Mucosa of descending colon (tissue), 3 donors: ENCODE measurements around the gene RPTOR. TPM values are rescaled to one million over a fixed set of nuclear protein-coding genes. Genes with fewer than 3 reads are reported as not detected.

Source experiments
- ATAC-seq: fragments of 200-7000 bp; cut with Tn5 transposase; one replicate; pipeline ENCODE4 v1.9.1; 2020; ENCODE audit warnings: mild to moderate bottlenecking, moderate library complexity
- DNase-seq, 3 donors: peaks; one replicate each; pipeline ENCODE4 v3.0.0-alpha.2; 2020
- H3K36me3 ChIP-seq: fragments of 200-600 bp; one replicate; pipeline ENCODE4 v1.8.0; 2021; ENCODE audit warnings: low read depth, mild to moderate bottlenecking
- H3K4me1 ChIP-seq: fragments of 200-600 bp; one replicate; pipeline ENCODE4 v1.8.0; 2021; ENCODE audit warnings: low read depth, mild to moderate bottlenecking
- H3K4me3 ChIP-seq: fragments of 200-600 bp; one replicate; pipeline ENCODE4 v1.8.0; 2021; ENCODE audit warnings: mild to moderate bottlenecking
- H3K9me3 ChIP-seq: fragments of 200-600 bp; one replicate; pipeline ENCODE4 v1.8.0; 2021; ENCODE audit warnings: mild to moderate bottlenecking
- intact Hi-C, 2 donors: fragments of 100-400 bp; cut with DNase I in 1 of 2; cut with micrococcal nuclease in 1 of 2; formaldehyde crosslinking; loops; one replicate each; pipeline versions ENCODE4 v1.11.0 to v1.11.1; 2022; cut with DNase I, micrococcal nuclease
- total RNA-seq, 3 donors: library from RNA; stranded (reverse); fragmentation: NEBNext Ultra II Directional in 2 of 3; extraction: Animal tissue kit (Norgen Biotek cat#: 25700) in 2 of 3; gene quantifications; one replicate each; pipeline versions ENCODE4 v1.2.1 to v1.2.4, GENCODE V29; 2021 to 2023
- TF ChIP-seq, protein P1 (sequence below): fragments of 200-600 bp; IDR thresholded peaks from one replicate; pipeline ENCODE4 v1.8.0; 2022; ENCODE audit warnings: antibody characterized with exemption, mild to moderate bottlenecking
- donor health status: DM: no; HTN: no; CAD: no; lungs with moderate emphysema.
- donor health status: DM: no; HTN: no; CAD: no.
- donor health status: DM: no; HTN: yes; CAD: no.

The RPTOR gene
- total RNA-seq, 3 donors from 2014 or later = 30.5 to 44.4 (median 37.2) TPM

DNA sequence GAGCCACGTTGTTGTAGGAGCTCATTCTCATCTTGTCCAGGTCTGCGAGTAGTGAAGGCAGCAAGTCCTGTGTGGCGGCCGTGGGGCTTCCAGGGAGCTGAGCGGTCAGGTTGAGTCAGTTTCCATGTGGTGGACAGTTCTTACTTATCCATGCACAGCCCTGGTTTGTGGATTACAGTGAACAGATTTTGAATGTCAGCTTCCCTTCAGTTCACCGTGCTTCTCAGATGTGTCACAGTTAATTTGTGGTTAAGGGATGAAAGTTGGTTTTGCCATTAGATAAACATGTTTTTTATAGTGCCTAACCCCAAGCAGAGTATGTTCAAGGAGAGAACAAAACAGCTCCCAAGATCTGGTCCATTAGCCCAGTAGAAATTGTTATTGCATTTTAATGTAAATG, 103.1 kb downstream of the RPTOR start:
- Histone ChIP-seq H3K4me3 (no peak overlapping the region), H3K9me3 (no peaks in the 10 kb centered on the region), H3K36me3 (no peaks in the 10 kb centered on the region), H3K4me1 (no peaks in the 10 kb centered on the region)
- no peak for ATAC-seq
- TF ChIP-seq, protein P1, sequence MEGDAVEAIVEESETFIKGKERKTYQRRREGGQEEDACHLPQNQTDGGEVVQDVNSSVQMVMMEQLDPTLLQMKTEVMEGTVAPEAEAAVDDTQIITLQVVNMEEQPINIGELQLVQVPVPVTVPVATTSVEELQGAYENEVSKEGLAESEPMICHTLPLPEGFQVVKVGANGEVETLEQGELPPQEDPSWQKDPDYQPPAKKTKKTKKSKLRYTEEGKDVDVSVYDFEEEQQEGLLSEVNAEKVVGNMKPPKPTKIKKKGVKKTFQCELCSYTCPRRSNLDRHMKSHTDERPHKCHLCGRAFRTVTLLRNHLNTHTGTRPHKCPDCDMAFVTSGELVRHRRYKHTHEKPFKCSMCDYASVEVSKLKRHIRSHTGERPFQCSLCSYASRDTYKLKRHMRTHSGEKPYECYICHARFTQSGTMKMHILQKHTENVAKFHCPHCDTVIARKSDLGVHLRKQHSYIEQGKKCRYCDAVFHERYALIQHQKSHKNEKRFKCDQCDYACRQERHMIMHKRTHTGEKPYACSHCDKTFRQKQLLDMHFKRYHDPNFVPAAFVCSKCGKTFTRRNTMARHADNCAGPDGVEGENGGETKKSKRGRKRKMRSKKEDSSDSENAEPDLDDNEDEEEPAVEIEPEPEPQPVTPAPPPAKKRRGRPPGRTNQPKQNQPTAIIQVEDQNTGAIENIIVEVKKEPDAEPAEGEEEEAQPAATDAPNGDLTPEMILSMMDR = no peak
- intact Hi-C loops = no loop called here
- no peak for DNase-seq

DNA sequence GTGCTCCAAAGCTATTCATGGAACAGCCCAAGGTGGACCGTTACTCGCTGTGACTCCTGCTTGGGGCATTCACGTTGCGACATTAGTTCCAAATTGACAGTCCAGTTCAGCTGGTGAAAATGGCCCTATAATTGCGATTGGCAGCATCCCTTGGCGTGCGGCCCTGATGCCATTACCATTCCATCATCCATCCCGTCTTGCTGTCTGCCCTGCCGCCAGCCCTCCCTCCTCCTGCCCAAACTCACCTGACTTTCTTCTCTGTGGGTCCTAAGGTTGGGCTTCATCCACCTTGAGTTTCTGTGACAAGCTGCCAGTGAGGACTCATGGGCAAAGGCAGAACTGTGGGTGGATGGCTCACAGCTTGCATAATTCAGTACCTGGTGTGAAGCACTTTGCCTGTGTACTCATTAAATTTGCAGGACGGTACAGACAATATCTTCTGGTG, 104.6 kb downstream of the RPTOR start:
- H3K4me3 ChIP-seq = no peak overlapping the region
- no peak for DNase-seq
- TF ChIP-seq, protein P1 = no peak
- no peaks in the 10 kb centered on the region for H3K9me3 ChIP-seq
- H3K36me3 ChIP-seq = no peaks in the 10 kb centered on the region
- no peak for ATAC-seq
- intact Hi-C loops = no loop called here
- H3K4me1 ChIP-seq = no peaks in the 10 kb centered on the region

DNA sequence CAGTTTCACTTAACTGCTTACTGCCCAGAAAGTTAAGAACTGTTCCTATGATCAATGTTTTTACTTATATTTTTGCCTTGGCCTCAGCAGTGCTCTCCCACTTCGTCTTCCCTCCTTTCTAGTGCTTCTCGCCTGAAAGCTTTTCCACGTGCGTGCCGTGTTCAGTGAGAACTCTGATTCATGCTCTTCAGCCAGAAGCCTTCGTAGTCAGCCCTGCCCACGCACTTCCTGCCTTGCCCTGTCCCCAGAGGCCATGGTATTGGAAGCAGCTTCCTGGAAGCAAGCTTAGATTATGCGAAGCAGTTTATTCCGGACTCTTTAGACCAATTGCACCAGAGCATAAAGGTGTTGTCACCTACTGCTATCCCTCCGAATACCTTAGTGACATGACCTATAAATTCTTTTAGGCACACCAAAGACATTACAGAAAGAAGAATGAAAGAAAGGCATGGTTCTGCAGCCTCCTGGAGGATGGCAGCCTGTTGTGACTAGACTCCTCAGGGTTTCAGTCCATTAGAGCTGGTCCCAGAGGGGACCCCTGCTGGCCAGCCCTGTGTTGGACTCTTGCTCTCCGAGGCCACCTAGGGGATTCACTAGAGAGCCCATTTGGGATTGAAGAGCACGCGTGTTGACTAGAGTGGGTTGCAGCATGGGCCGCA, 105.2 kb downstream of the RPTOR start:
- DNase-seq = peak in 1 of 3 donors; percentile 29
- Histone ChIP-seq H3K9me3 (no peaks in the 10 kb centered on the region), H3K4me3 (no peak overlapping the region), H3K4me1 (no peaks in the 10 kb centered on the region), H3K36me3 (no peaks in the 10 kb centered on the region)
- peak; percentile 66 for ATAC-seq
- intact Hi-C loops = no loop called here
- TF ChIP-seq, protein P1 = no peak

DNA sequence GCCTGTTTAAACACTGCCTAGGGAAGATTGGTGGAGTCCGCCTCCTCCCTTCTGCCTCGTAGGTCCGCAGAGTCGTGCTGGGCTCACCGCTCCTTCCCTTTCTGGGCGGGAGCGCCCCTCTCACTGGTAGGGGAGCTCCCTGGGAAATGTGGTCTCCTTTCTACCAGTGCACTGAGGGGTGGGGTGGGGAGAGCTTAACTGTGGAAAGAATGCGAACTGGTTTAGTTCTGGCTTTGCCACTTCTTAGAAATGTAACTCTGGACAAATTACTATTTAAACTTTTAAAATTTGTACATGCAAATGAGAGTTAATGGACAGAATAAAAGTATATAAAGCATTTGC, 105.7 kb downstream of the RPTOR start:
- Histone ChIP-seq H3K4me1 (no peaks in the 10 kb centered on the region), H3K4me3 (no peak overlapping the region), H3K36me3 (no peaks in the 10 kb centered on the region), H3K9me3 (no peaks in the 10 kb centered on the region)
- ATAC-seq (no peak), DNase-seq (no peak)
- TF ChIP-seq, protein P1 = no peak
- intact Hi-C loops = no loop called here

DNA sequence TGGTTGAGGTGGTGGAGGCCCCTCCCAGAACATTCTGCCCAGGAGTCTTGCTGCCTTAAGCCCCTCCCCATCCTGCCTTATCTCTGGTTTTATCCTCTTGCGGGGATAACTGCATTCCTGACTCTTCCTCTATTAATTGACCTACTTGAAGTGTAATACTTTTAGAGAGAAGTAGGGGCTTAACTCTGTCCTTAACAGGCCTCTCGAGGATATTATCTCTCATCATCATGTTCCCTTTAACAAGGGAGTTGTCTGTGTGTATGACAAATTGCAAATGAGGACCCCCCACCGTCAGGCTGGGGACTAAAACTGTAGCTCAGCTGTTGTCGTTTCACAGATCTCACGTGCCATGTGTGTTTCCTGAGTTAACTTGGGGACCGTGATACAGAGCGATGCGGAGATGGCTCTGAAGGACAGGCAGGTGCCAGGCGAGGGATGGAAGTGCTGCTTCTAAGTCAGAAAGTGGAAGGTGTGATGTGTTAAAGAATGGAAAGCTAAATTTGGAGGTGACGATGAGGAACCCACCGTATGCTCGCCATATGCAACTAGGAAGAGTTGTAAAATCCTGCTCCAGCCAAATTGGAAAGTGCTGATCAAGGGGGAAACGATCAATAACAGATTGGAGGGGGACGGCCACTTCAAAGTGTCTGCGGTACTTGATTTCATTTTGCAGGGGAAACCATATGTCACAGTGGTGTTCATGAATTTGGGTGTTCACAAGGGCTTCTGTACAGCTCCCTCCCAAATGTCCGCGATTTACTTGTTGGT, 106.3 kb downstream of the RPTOR start:
- H3K4me1 ChIP-seq = no peaks in the 10 kb centered on the region
- intact Hi-C loops = no loop called here
- TF ChIP-seq, protein P1 = no peak
- H3K36me3 ChIP-seq = no peaks in the 10 kb centered on the region
- ATAC-seq = no peak
- no peak for DNase-seq
- no peaks in the 10 kb centered on the region for H3K9me3 ChIP-seq
- H3K4me3 ChIP-seq = no peak overlapping the region
